Heart right ventricle (tissue), 16 donors: ENCODE data around the gene TSSK3. TPM values are rescaled to one million over a fixed set of nuclear protein-coding genes. Genes with fewer than 3 reads are reported as not detected.

ENCODE experiments used
- ATAC-seq, 8 donors: fragments of 200-7000 bp; cut with Tn5 transposase; one replicate each; pipeline ENCODE4 v1.9.1; 2020; ENCODE audit warnings: mild to moderate bottlenecking in 8 of 8, moderate library complexity in 8 of 8, moderate number of reproducible peaks in 1 of 8
- DNase-seq, 2 donors: peaks; one replicate each; pipeline ENCODE4 v3.0.0-alpha.2; 2020
- H3K27ac ChIP-seq, 10 donors: fragments of 200-600 bp; sonication (generic) in 2 of 10; one replicate each; pipeline versions ENCODE4 v1.5.0 to v1.8.0; 2020 to 2022; ENCODE audit warnings: mild to moderate bottlenecking in 3 of 10
- H3K27me3 ChIP-seq, 7 donors: fragments of 200-600 bp; one replicate each; pipeline ENCODE4 v1.8.0; 2021 to 2022; ENCODE audit warnings: mild to moderate bottlenecking in 2 of 7
- H3K36me3 ChIP-seq, 9 donors: fragments of 200-600 bp; sonication (generic) in 1 of 9; one replicate each; pipeline versions ENCODE4 v1.5.0 to v1.8.0; 2020 to 2022; ENCODE audit warnings: mild to moderate bottlenecking in 2 of 9
- H3K4me1 ChIP-seq, 9 donors: fragments of 200-600 bp; sonication (generic) in 1 of 9; one replicate each; pipeline versions ENCODE4 v1.5.0 to v1.8.0; 2020 to 2022; ENCODE audit warnings: mild to moderate bottlenecking in 4 of 9
- H3K4me3 ChIP-seq, 10 donors: fragments of 200-600 bp; sonication (generic) in 2 of 10; one replicate each; pipeline versions ENCODE4 v1.5.0 to v1.8.0; 2020 to 2022; ENCODE audit warnings: mild to moderate bottlenecking in 7 of 10, moderate library complexity in 2 of 10
- H3K9me3 ChIP-seq, 11 donors: fragments of 200-600 bp in 10 of 11; sonication (generic) in 2 of 11; one replicate each; pipeline versions ENCODE4 v1.5.0 to v1.8.0; 2013 to 2022; ENCODE audit warnings: mild to moderate bottlenecking in 2 of 11, control low read depth in 1 of 11, moderate library complexity in 1 of 11
- CTCF ChIP-seq, 9 donors: fragments of 200-600 bp; sonication (generic) in 2 of 9; IDR thresholded peaks; one replicate each; pipeline versions ENCODE4 v1.5.0 to v1.8.0; 2021 to 2022; ENCODE audit warnings: antibody characterized with exemption in 9 of 9, mild to moderate bottlenecking in 5 of 9, moderate library complexity in 1 of 9
- WGBS, 2 donors: extraction: QIAGEN DNeasy Blood & Tissue Kit; methylation state at CpG; one replicate each; pipeline ENCODE4 v1.1.7; 2013; ENCODE audit warnings: inconsistent platforms in 1 of 2; 5-methylcytosine and 5-hydroxymethylcytosine counted together
- intact Hi-C, 10 donors: fragments of 100-400 bp; cut with DNase I; formaldehyde crosslinking; loops; one replicate each; pipeline versions ENCODE4 v1.11.1 to v1.14.2; 2022
- polyA plus RNA-seq, 2 donors: library from polyadenylated mRNA; stranded (reverse); fragments of 200-250 nt; gene quantifications; one replicate each; pipeline ENCODE4 v1.2.3, GENCODE V29; 2013
- total RNA-seq, 10 donors: library from RNA; stranded (reverse); fragmentation: NEBNext Ultra II Directional in 3 of 10; extraction: Animal tissue kit (Norgen Biotek cat#: 25700) in 3 of 10; gene quantifications; one replicate each; pipeline versions ENCODE4 v1.2.1 to v1.2.4, GENCODE V29; 2021 to 2023
- donor health status: Arrhythmogenic right ventricular cardiomyopathy.
- donor health status: ischemic (EF 13 %, LVEDD 7.1; RV severe dilation, severe dysfunction).
- donor health status: healthy with polysubstance abuse.
- donor health status: DM: no; HTN: yes; CAD: no.
- donor health status: DM: no; HTN: no; CAD: no.
- donor health status: ischemic (EF 25% LVEDD 6.9; RV normal size, moderate dysfunction).
- donor health status: ischemic (EF 25% LVEDD 5.7; RV mildly dilated, moderate dysfunction).
- donor health status: healthy.
- donor health status: DM: yes; HTN: yes; CAD: no.
- donor health status: Ischemic cardiomyopathy.
- donor health status: ischemic (EF 35%, LVEDD 5.7; RV mildly dilated, moderate dysfunction).
- donor health status: nonischemic (EF 11% LVEDD 7.7; RV severe dilation, severe dysfunction).
- donor health status: DM: yes; HTN: yes; CAD: no.
- donor health status: PGD.
- donor health status: ischemic (EF 29% LVEDD 5.4; RV normal size, mild dysfunction).
- donor health status: nonischemic (EF 23%, LVEDD 6.1; RV moderate dilation, normal function).

Gene TSSK3
- total and polyA plus RNA-seq, 12 donors, result 0.10 to 5.8 (median 1.7) TPM

- no peak for TF ChIP-seq CTCF (IDR thresholded peaks at IDR 0.05)
- H3K4me3 ChIP-seq, result no peak overlapping the region
- H3K27me3 ChIP-seq, result no peaks in the 10 kb centered on the region
- peaks cover 0 to 100% (median 52%) of the 10 kb centered on the region in 9 donors for H3K36me3 ChIP-seq
- H3K27ac ChIP-seq, result no peak overlapping the region
- peaks cover 0 to 28% (median 15%) of the 10 kb centered on the region in 9 donors for H3K4me1 ChIP-seq
- intact Hi-C loops, result no loop called here
- 89% methylated on average over 13 of the region's 13 CpGs for WGBS, 2 donors
- DNase-seq (no peak), ATAC-seq (no peak)
- H3K9me3 ChIP-seq, result no peaks in the 10 kb centered on the region
Observed at GRCh38 chr1:32386676-32387392, 24.5 kb downstream of the TSSK3 start.

- Histone ChIP-seq H3K4me3 (no peak overlapping the region), H3K36me3 (peaks cover 0 to 98% (median 34%) of the 10 kb centered on the region in 9 donors), H3K9me3 (no peaks in the 10 kb centered on the region), H3K27me3 (no peaks in the 10 kb centered on the region), H3K27ac (no peak overlapping the region), H3K4me1 (peaks cover 7 to 46% (median 33%) of the 10 kb centered on the region in 9 donors)
- intact Hi-C loops, result no loop called here
- DNase-seq, result no peak
- 61 to 70% methylated on average over 6 of the region's 6 CpGs for WGBS, 2 donors
- no peak for ATAC-seq
- TF ChIP-seq CTCF (IDR thresholded peaks at IDR 0.05), result no peak
Observed at GRCh38 chr1:32388641-32389040, 26.3 kb downstream of the TSSK3 start.

- no peak for ATAC-seq
- TF ChIP-seq CTCF (IDR thresholded peaks at IDR 0.05), result no peak
- H3K9me3 ChIP-seq, result no peaks in the 10 kb centered on the region
- H3K36me3 ChIP-seq, result peaks cover 0 to 72% (median 14%) of the 10 kb centered on the region in 9 donors
- no peaks in the 10 kb centered on the region for H3K27me3 ChIP-seq
- intact Hi-C loops, result loop anchor here in 3 of 10 donors (5.0 to 10.0 kb wide), 4 partner anchors 39 to 684 kb away; partner anchors contain the start of gene MARCKSL1 (in 1 of the 3)
- peaks cover 7 to 56% (median 41%) of the 10 kb centered on the region in 9 donors for H3K4me1 ChIP-seq
- DNase-seq, result no peak
- 47 to 49% methylated on average over 8 of the region's 8 CpGs for WGBS, 2 donors
- peak overlapping the region in 1 of 10 donors; percentile 91 for H3K27ac ChIP-seq
- no peak overlapping the region for H3K4me3 ChIP-seq
Observed at GRCh38 chr1:32390904-32391870, 28.8 kb downstream of the TSSK3 start.

GRCh38 chr1:32392325-32392724 is 30.0 kb downstream of the TSSK3 start:
- TF ChIP-seq CTCF (IDR thresholded peaks at IDR 0.05), result no peak
- intact Hi-C loops, result loop anchor here in 3 of 10 donors (5.0 to 10.0 kb wide), 4 partner anchors 40 to 682 kb away; partner anchors contain the start of gene MARCKSL1 (in 1 of the 3)
- peak overlapping the region in 3 of 10 donors; percentile 59 to 88 (median 78) for H3K4me3 ChIP-seq
- H3K27me3 ChIP-seq, result no peaks in the 10 kb centered on the region
- peak overlapping the region in 3 of 10 donors; percentile 3 to 91 (median 11) for H3K27ac ChIP-seq
- DNase-seq (no peak), ATAC-seq (no peak)
- H3K9me3 ChIP-seq, result no peaks in the 10 kb centered on the region
- H3K4me1 ChIP-seq, result peaks cover 7 to 56% (median 41%) of the 10 kb centered on the region in 9 donors
- peaks cover 0 to 61% (median 10%) of the 10 kb centered on the region in 9 donors for H3K36me3 ChIP-seq
- WGBS, 2 donors, result 49 to 71% methylated on average over 3 of the region's 3 CpGs
